Central memory CD8-positive, alpha-beta T cell (primary cell): ENCODE results near the gene ITGA11.
A peak's percentile ranks its signal among the peaks of the same experiment; 100 is the strongest.

Source experiments
- ATAC-seq: fragments of 150-1000 bp; cut with Tn5 transposase; replicated peaks from 2 replicates; pipeline ENCODE4 v1.10.0; 2022; ENCODE audit warnings: mild to moderate bottlenecking, moderate FRiP score, moderate number of reproducible peaks; ENCODE audit not compliant: poor library complexity, severe bottlenecking; ENCODE audit errors: extremely low read depth
- DNase-seq, 2 donors: peaks; one replicate each; pipeline ENCODE4 v3.0.0; 2021; ENCODE audit warnings: low spot score in 2 of 2
- H3K27ac Mint-ChIP-seq: one replicate; pipeline ENCODE4 v1.8.0; 2022; ENCODE audit warnings: low read depth, mild to moderate bottlenecking, moderate library complexity, mixed read lengths
- H3K27me3 Mint-ChIP-seq: one replicate; pipeline ENCODE4 v1.8.0; 2022; ENCODE audit warnings: mixed read lengths
- H3K36me3 Mint-ChIP-seq: one replicate; pipeline ENCODE4 v1.8.0; 2022; ENCODE audit warnings: mild to moderate bottlenecking, moderate library complexity, mixed read lengths; ENCODE audit not compliant: insufficient read depth
- H3K4me1 Mint-ChIP-seq: one replicate; pipeline ENCODE4 v1.8.0; 2022; ENCODE audit warnings: mixed read lengths
- H3K4me3 Mint-ChIP-seq: one replicate; pipeline ENCODE4 v1.8.0; 2022; ENCODE audit warnings: mild to moderate bottlenecking, moderate library complexity, mixed read lengths
- H3K9me3 Mint-ChIP-seq: one replicate; pipeline ENCODE4 v1.8.0; 2022; ENCODE audit warnings: mixed read lengths

The ITGA11 gene

GRCh38 chr15:68302729-68303128, 129.2 kb downstream of the ITGA11 start:
- Mint-ChIP-seq H3K27ac (no peak overlapping the region), H3K4me1 (peaks cover 25% of the 10 kb centered on the region), H3K27me3 (peaks cover 16% of the 10 kb centered on the region), H3K36me3 (peaks cover 2% of the 10 kb centered on the region), H3K9me3 (no peaks in the 10 kb centered on the region), H3K4me3 (no peak overlapping the region)
- no peak for DNase-seq
- ATAC-seq: no peak

GRCh38 chr15:68301301-68301700, 130.7 kb downstream of the ITGA11 start:
- H3K4me3 Mint-ChIP-seq: no peak overlapping the region
- no peak overlapping the region for H3K27ac Mint-ChIP-seq
- no peaks in the 10 kb centered on the region for H3K9me3 Mint-ChIP-seq

GRCh38 chr15:68300115-68300940, 131.6 kb downstream of the ITGA11 start:
- Mint-ChIP-seq H3K9me3 (no peaks in the 10 kb centered on the region), H3K27me3 (no peaks in the 10 kb centered on the region), H3K4me3 (peak overlapping the region; percentile 62), H3K4me1 (peaks cover 15% of the 10 kb centered on the region), H3K27ac (no peak overlapping the region), H3K36me3 (peaks cover 2% of the 10 kb centered on the region)
- no peak for ATAC-seq
- no peak for DNase-seq

More at GRCh38 chr15:68301301-68301700, 130.7 kb downstream of the ITGA11 start:
- Mint-ChIP-seq H3K27me3 (peaks cover 2% of the 10 kb centered on the region), H3K36me3 (peaks cover 2% of the 10 kb centered on the region), H3K4me1 (peaks cover 18% of the 10 kb centered on the region)
- ATAC-seq (no peak), DNase-seq (no peak)

- ATAC-seq: no peak
- Mint-ChIP-seq H3K4me1 (peaks cover 15% of the 10 kb centered on the region), H3K36me3 (peaks cover 2% of the 10 kb centered on the region), H3K27me3 (no peaks in the 10 kb centered on the region), H3K4me3 (peak overlapping the region; percentile 62), H3K9me3 (no peaks in the 10 kb centered on the region), H3K27ac (peak overlapping the region; percentile 89)
- DNase-seq: no peak
Measured at GRCh38 chr15:68299436-68299835, 132.5 kb downstream of the ITGA11 start.

GRCh38 chr15:68298882-68299381, 133.0 kb downstream of the ITGA11 start:
- peak overlapping the region; percentile 89 for H3K27ac Mint-ChIP-seq
- H3K4me3 Mint-ChIP-seq: peak overlapping the region; percentile 62
- DNase-seq: no peak
- peaks cover 15% of the 10 kb centered on the region for H3K4me1 Mint-ChIP-seq
- no peaks in the 10 kb centered on the region for H3K9me3 Mint-ChIP-seq
- H3K27me3 Mint-ChIP-seq: no peaks in the 10 kb centered on the region
- peak; percentile 83 for ATAC-seq
- H3K36me3 Mint-ChIP-seq: peaks cover 2% of the 10 kb centered on the region

GRCh38 chr15:68298336-68298735, 133.6 kb downstream of the ITGA11 start:
- DNase-seq (no peak), ATAC-seq (no peak)
- peak overlapping the region; percentile 89 for H3K27ac Mint-ChIP-seq
- peak overlapping the region; percentile 62 for H3K4me3 Mint-ChIP-seq
- peaks cover 15% of the 10 kb centered on the region for H3K4me1 Mint-ChIP-seq
- peaks cover 4% of the 10 kb centered on the region for H3K36me3 Mint-ChIP-seq
- no peaks in the 10 kb centered on the region for H3K27me3 Mint-ChIP-seq
- no peaks in the 10 kb centered on the region for H3K9me3 Mint-ChIP-seq

- Mint-ChIP-seq H3K27ac (no peak overlapping the region), H3K36me3 (peaks cover 24% of the 10 kb centered on the region), H3K9me3 (no peaks in the 10 kb centered on the region), H3K4me3 (no peak overlapping the region), H3K27me3 (no peaks in the 10 kb centered on the region), H3K4me1 (peaks cover 15% of the 10 kb centered on the region)
- DNase-seq (no peak), ATAC-seq (no peak)
Measured at GRCh38 chr15:68295014-68295805, 136.8 kb downstream of the ITGA11 start.

- Mint-ChIP-seq H3K9me3 (no peaks in the 10 kb centered on the region), H3K36me3 (peaks cover 31% of the 10 kb centered on the region), H3K4me3 (no peak overlapping the region), H3K4me1 (peaks cover 23% of the 10 kb centered on the region), H3K27me3 (no peaks in the 10 kb centered on the region), H3K27ac (peak overlapping the region; percentile 53)
- ATAC-seq (no peak), DNase-seq (no peak)
Measured at GRCh38 chr15:68292967-68293366, 139.0 kb downstream of the ITGA11 start.

DNA sequence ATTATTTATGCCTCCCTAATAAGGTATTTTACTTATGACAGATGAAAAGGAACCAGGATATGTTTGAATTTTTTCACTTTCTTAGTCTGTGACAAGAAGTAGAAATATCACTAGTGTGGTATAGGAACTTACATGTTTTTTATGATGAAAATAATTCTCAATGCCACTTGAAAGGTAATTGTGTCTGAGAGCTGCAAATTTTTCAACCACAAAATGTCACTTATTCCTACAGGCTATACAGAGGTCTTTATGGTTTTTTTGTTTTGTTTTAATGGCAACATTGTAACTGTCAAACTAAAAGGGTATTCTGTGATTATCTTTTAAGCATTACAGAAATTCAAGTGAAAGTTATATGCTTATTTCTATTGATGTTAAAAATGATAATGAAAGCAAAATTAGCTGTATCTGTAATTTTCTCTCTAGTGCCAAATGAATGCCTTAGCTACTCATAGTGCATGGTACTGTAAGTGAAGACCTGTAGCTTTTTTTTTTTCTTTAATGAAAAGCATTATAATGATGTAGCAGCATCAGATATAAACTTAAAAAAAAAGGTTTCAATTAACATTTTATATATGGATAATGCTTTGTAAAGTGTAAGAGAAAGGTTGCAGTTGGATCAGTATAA, 139.7 kb downstream of the ITGA11 start:
- Mint-ChIP-seq H3K4me1 (peaks cover 30% of the 10 kb centered on the region), H3K27ac (peak overlapping the region; percentile 53)

GRCh38 chr15:68290715-68291114, 141.2 kb downstream of the ITGA11 start:
- Mint-ChIP-seq H3K27ac (no peak overlapping the region), H3K4me3 (no peak overlapping the region), H3K9me3 (no peaks in the 10 kb centered on the region), H3K36me3 (peaks cover 39% of the 10 kb centered on the region), H3K27me3 (no peaks in the 10 kb centered on the region), H3K4me1 (peaks cover 45% of the 10 kb centered on the region)
- no peak for ATAC-seq
- no peak for DNase-seq

More for the DNA sequence above, 139.7 kb downstream of the ITGA11 start:
- H3K4me3 Mint-ChIP-seq: no peak overlapping the region
- H3K36me3 Mint-ChIP-seq: peaks cover 36% of the 10 kb centered on the region
- peak; percentile 65 for ATAC-seq
- H3K27me3 Mint-ChIP-seq: no peaks in the 10 kb centered on the region
- no peak for DNase-seq
- no peaks in the 10 kb centered on the region for H3K9me3 Mint-ChIP-seq

GRCh38 chr15:68289621-68290352, 142.2 kb downstream of the ITGA11 start:
- no peak overlapping the region for H3K27ac Mint-ChIP-seq
- H3K4me1 Mint-ChIP-seq: peaks cover 55% of the 10 kb centered on the region
- ATAC-seq (no peak), DNase-seq (no peak)
- H3K27me3 Mint-ChIP-seq: no peaks in the 10 kb centered on the region
- no peak overlapping the region for H3K4me3 Mint-ChIP-seq
- peaks cover 40% of the 10 kb centered on the region for H3K36me3 Mint-ChIP-seq
- no peaks in the 10 kb centered on the region for H3K9me3 Mint-ChIP-seq

DNA sequence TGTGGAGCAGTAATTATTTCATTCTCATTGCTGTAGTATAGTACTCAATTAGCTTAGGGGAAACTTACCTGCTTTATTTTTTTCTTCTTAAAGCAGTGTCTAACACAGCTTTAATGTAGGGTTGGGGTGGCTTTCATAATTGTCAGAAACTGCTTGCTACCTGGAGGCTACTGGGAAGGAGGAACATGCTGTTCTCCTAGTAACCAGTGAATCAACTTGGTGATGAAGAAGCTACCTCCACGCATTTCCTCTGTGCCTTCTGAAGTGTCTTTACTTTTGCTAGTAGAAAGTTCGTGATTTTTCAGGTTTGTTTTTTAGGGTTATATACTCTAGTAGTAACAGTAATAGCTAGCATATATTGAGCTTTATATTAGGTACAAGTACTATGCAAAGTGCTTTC, 142.9 kb downstream of the ITGA11 start:
- no peaks in the 10 kb centered on the region for H3K9me3 Mint-ChIP-seq
- peaks cover 42% of the 10 kb centered on the region for H3K36me3 Mint-ChIP-seq
- H3K4me1 Mint-ChIP-seq: peaks cover 59% of the 10 kb centered on the region
- H3K4me3 Mint-ChIP-seq: no peak overlapping the region
- no peak overlapping the region for H3K27ac Mint-ChIP-seq
- DNase-seq (no peak), ATAC-seq (no peak)
- H3K27me3 Mint-ChIP-seq: no peaks in the 10 kb centered on the region
